ENCODE results near the gene BRK1.

- TF ChIP-seq ZSCAN23 (tag by site-specific recombination; IDR thresholded peaks at IDR 0.05) (no peak), ZNF184 (tag by site-specific recombination; IDR thresholded peaks at IDR 0.05) (no peak), ZNF707 (tag by site-specific recombination; IDR thresholded peaks at IDR 0.05) (no peak)
Observed at GRCh38 chr3:10136426-10137005, 21.0 kb downstream of the BRK1 start.

Measured in HEK293 (cell line).